GM12865 (cell line): ENCODE measurements around the gene USF1.
A peak's percentile ranks its signal among the peaks of the same experiment; 100 is the strongest.

Source experiments
- DNase-seq: peaks from one replicate; pipeline ENCODE4 v3.0.0; 2010; ENCODE audit warnings: low read depth
- H3K4me3 ChIP-seq: 2 replicates; pipeline ENCODE4 v1.5.1; 2011; ENCODE audit warnings: mild to moderate bottlenecking, low read depth, low read length, control low read depth
- TF ChIP-seq, protein P1 (sequence below): IDR thresholded peaks from 2 replicates; pipeline ENCODE4 v1.5.1; 2011; ENCODE audit warnings: low read length, control low read depth, low read depth, inconsistent platforms; ENCODE audit not compliant: insufficient read depth; ENCODE audit errors: missing control alignments

USF1 gene

GRCh38 chr1:161047436-161048420, 2.0 kb upstream of the USF1 start:
- H3K4me3 ChIP-seq = no peak overlapping the region
- DNase-seq = no peak

GRCh38 chr1:161046605-161047228, 940 bp upstream of the USF1 start:
- TF ChIP-seq, protein P1, sequence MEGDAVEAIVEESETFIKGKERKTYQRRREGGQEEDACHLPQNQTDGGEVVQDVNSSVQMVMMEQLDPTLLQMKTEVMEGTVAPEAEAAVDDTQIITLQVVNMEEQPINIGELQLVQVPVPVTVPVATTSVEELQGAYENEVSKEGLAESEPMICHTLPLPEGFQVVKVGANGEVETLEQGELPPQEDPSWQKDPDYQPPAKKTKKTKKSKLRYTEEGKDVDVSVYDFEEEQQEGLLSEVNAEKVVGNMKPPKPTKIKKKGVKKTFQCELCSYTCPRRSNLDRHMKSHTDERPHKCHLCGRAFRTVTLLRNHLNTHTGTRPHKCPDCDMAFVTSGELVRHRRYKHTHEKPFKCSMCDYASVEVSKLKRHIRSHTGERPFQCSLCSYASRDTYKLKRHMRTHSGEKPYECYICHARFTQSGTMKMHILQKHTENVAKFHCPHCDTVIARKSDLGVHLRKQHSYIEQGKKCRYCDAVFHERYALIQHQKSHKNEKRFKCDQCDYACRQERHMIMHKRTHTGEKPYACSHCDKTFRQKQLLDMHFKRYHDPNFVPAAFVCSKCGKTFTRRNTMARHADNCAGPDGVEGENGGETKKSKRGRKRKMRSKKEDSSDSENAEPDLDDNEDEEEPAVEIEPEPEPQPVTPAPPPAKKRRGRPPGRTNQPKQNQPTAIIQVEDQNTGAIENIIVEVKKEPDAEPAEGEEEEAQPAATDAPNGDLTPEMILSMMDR = no peak
- DNase-seq = peak; percentile 90

More at GRCh38 chr1:161047436-161048420, 2.0 kb upstream of the USF1 start:
- TF ChIP-seq, protein P1 = no peak

DNA sequence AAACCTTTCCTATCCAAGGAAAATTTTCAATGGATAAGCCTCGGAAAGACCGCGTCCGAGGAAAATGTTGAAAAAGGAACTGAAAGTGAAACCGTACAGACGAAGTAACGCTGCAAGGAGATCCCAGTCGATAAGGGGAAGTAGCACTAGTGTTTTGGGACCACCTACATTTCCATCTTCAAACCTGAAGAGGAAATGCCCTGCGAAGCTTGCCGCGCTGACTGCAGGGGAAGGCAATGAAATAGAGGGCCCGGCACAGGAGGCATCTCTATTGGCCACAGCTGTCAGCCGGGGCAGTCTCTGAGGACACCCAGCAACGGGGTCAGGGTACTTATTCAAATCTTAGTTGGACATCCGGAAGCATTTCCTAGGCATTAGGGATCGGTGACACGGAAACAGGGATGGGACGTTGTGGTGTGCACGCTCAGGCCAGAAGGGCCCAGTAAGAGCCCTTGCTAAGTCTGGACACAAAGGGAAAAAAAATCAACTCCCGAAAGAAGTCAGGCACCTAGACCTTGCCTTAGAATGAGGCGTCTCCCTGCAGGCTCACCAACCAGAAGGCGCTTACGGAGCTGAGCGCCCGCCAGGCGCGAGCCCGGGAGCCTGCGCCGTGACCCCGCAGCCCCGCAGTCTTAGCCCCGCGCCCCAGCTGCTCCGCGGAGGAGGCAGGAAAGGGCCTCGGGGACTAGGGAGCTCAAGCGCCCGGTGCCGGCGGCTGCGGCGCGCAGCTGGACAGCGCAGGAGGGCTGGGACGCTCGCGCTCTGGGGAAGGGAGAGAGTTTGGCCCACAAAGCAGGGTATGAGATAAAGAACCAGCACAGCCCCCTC, 655 bp downstream of the USF1 start:
- TF ChIP-seq, protein P1 = no peak
- H3K4me3 ChIP-seq = peak overlapping the region; percentile 67
- DNase-seq = peak; percentile 91

More at GRCh38 chr1:161046605-161047228, 940 bp upstream of the USF1 start:
- H3K4me3 ChIP-seq = peak overlapping the region; percentile 67

DNA sequence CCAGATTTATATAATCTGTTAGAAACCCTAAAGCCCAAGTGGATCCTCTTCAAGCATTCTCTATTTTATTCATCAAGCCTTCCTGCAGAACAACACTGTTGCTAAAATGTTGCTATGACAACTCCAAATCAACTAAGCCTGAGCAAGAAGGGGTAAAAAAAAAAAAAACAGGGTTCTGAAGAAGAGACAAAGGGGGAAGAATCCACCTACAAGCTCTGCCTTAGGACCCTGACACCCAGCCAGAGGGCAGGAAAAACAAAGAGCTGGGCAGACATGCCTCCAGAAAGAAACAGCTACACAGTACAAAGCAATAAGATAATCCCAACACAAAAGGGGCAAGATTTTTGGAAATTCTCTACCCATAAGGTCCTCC, 1.3 kb downstream of the USF1 start:
- TF ChIP-seq, protein P1 = no peak
- no peak for DNase-seq
- peak overlapping the region; percentile 67 for H3K4me3 ChIP-seq

GRCh38 chr1:161039546-161039945, 6.2 kb downstream of the USF1 start:
- TF ChIP-seq, protein P1 = no peak
- no peak for DNase-seq
- H3K4me3 ChIP-seq = no peak overlapping the region; the same call in 1 of the 2 replicates

- TF ChIP-seq, protein P1 = no peak
- H3K4me3 ChIP-seq = peak overlapping the region; percentile 64
- DNase-seq = no peak
Observed at GRCh38 chr1:161039154-161039545, 6.6 kb downstream of the USF1 start.
